Endothelial cell of umbilical vein (primary cell): Measurements from ENCODE around the gene COL20A1. TPM values are rescaled to one million over a fixed set of nuclear protein-coding genes. Genes with fewer than 3 reads are reported as not detected.

Experiments used
- BruUV-seq: library from RNA; stranded (reverse); fragments of 400-500 nt; replicated peaks from 2 replicates; lab custom pipeline; 2021; lab: Mats Ljungman, UMichigan
- CTCF ChIA-PET: fragments of 300-600, 350-600 bp; sonication (Branson Sonifier 250); formaldehyde crosslinking; loops from one replicate; lab custom pipeline; 2021; ENCODE audit warnings: antibody characterized with exemption, inconsistent platforms; lab: Charles Lee
- POLR2A ChIA-PET: fragments of 300-600, 350-600 bp; sonication (Branson Sonifier 250); formaldehyde crosslinking; loops from one replicate; lab custom pipeline; 2021; ENCODE audit warnings: antibody characterized with exemption, inconsistent platforms; lab: Charles Lee
- DNase-seq: peaks from one replicate; pipeline ENCODE4 v3.0.0-alpha.2; 2011; ENCODE audit warnings: low read depth, low spot score
- FAIRE-seq: peaks from 2 replicates; lab custom pipeline; 2011; peaks lifted over from hg19 to GRCh38; lab: Jason Lieb, UNC
- H2AFZ ChIP-seq: 2 replicates; pipeline ENCODE4 v1.6.0; 2012; ENCODE audit warnings: low read depth, low read length, control low read depth, inconsistent platforms
- H3K27ac ChIP-seq: 2 replicates; pipeline ENCODE4 v1.5.1; 2011; ENCODE audit warnings: low read depth, mild to moderate bottlenecking, control low read depth, low read length, moderate library complexity; ENCODE audit not compliant: insufficient read depth
- H3K27me3 ChIP-seq, 2 experiments: 2 replicates each; pipeline versions ENCODE4 v1.6.0 to v1.6.1; 2011; ENCODE audit warnings: low read length in 2 of 2, mixed read lengths in 1 of 2; ENCODE audit not compliant: control insufficient read depth in 2 of 2, insufficient read depth in 2 of 2
- H3K36me3 ChIP-seq, 2 experiments: 2 replicates in 1 of 2; 3 replicates in 1 of 2; pipeline ENCODE4 v1.5.1; 2011; ENCODE audit warnings: low read length in 2 of 2, mild to moderate bottlenecking in 1 of 2, moderate library complexity in 1 of 2; ENCODE audit not compliant: control insufficient read depth in 2 of 2, insufficient read depth in 2 of 2; ENCODE audit errors: extremely low read depth in 1 of 2
- H3K4me1 ChIP-seq: 3 replicates; pipeline ENCODE4 v1.5.1; 2011; ENCODE audit warnings: mild to moderate bottlenecking, low read length; ENCODE audit not compliant: control insufficient read depth, insufficient read depth; ENCODE audit errors: extremely low read depth
- H3K4me2 ChIP-seq: 2 replicates; pipeline ENCODE4 v1.6.1; 2011; ENCODE audit warnings: low read length, control low read depth, mixed read lengths; ENCODE audit not compliant: insufficient read depth
- H3K4me3 ChIP-seq, 3 experiments: fragments of 200-600 bp in 1 of 3; sonication (generic), shearing (Covaris generic) in 1 of 3; replicated peaks in 1 of 3; 2 replicates each; pipeline ENCODE4 v1.5.1; 2011 to 2016; ENCODE audit warnings: control low read depth in 3 of 3, low read length in 3 of 3, mild to moderate bottlenecking in 2 of 3, inconsistent platforms in 1 of 3, low read depth in 1 of 3, moderate library complexity in 1 of 3; ENCODE audit not compliant: insufficient read depth in 1 of 3
- H3K79me2 ChIP-seq: 2 replicates; pipeline ENCODE4 v1.6.0; 2012; ENCODE audit warnings: low read length, inconsistent platforms; ENCODE audit not compliant: control insufficient read depth, insufficient read depth
- H3K9ac ChIP-seq: replicated peaks from 2 replicates; pipeline ENCODE3; 2011; ENCODE audit warnings: low read length, control low read depth; ENCODE audit not compliant: insufficient read depth; ENCODE audit errors: extremely low read depth
- H3K9me1 ChIP-seq: replicated peaks from 3 replicates; pipeline ENCODE4 v1.6.0; 2011; ENCODE audit warnings: mild to moderate bottlenecking, low read length; ENCODE audit not compliant: control insufficient read depth, insufficient read depth; ENCODE audit errors: extremely low read depth
- H3K9me3 ChIP-seq: replicated peaks from 2 replicates; pipeline ENCODE4 v1.5.1; 2012; ENCODE audit warnings: low read length, inconsistent platforms; ENCODE audit not compliant: control insufficient read depth, insufficient read depth
- H4K20me1 ChIP-seq: replicated peaks from 2 replicates; pipeline ENCODE3; 2011; ENCODE audit warnings: mild to moderate bottlenecking, low read length; ENCODE audit not compliant: control insufficient read depth, insufficient read depth; ENCODE audit errors: extremely low read depth
- EZH2 ChIP-seq: IDR thresholded peaks from 2 replicates; pipeline ENCODE4 v1.6.1; 2012; ENCODE audit warnings: borderline replicate concordance, low read depth, mild to moderate bottlenecking, moderate library complexity, low read length, inconsistent platforms; ENCODE audit not compliant: severe bottlenecking
- GATA2 ChIP-seq: IDR thresholded peaks from 2 replicates; pipeline ENCODE4 v1.7.0; 2011; ENCODE audit warnings: low read depth, mild to moderate bottlenecking, moderate library complexity, mixed read lengths, low read length; ENCODE audit not compliant: insufficient read length, insufficient read depth
- JUN ChIP-seq: IDR thresholded peaks from 2 replicates; pipeline ENCODE4 v1.6.1; 2011; ENCODE audit warnings: borderline replicate concordance, low read depth; ENCODE audit not compliant: insufficient read length, insufficient read depth
- MYC ChIP-seq: IDR thresholded peaks from one replicate; pipeline ENCODE4 v1.6.1; 2011; ENCODE audit warnings: mild to moderate bottlenecking, low read depth, low read length
- POLR2A ChIP-seq: IDR thresholded peaks from 2 replicates; pipeline ENCODE4 v1.6.1; 2012; ENCODE audit warnings: low read depth, mild to moderate bottlenecking, control low read depth, low read length
- POLR2AphosphoS5 ChIP-seq: IDR thresholded peaks from 2 replicates; pipeline ENCODE4 v1.6.1; 2012; ENCODE audit warnings: low read depth, mild to moderate bottlenecking, control low read depth, low read length, moderate library complexity; ENCODE audit not compliant: insufficient read depth
- dilution Hi-C: fragments of 300-500 bp; cut with MboI; formaldehyde crosslinking; loops from one replicate; pipeline ENCODE4 v1.15.0; 2019; ENCODE audit warnings: low sequenced_read_pairs; ENCODE audit not compliant: extremely low pct_ligation_motif_present
- intact Hi-C: fragments of 100-400 bp; cut with micrococcal nuclease; formaldehyde crosslinking; loops from one replicate; pipeline ENCODE4 v1.10.0; 2022
- polyA plus RNA-seq, 4 experiments: library from polyadenylated mRNA; depleted of rRNA in 3 of 4; stranded (reverse) in 3 of 4; unstranded in 1 of 4; fragments of >200 nt; gene quantifications; 2 replicates each; pipeline versions ENCODE4 v1.2.1 to v1.2.3, GENCODE V29; 2011 to 2012; ENCODE audit warnings: missing spikeins in 1 of 4
- total RNA-seq: library from RNA; stranded (reverse); gene quantifications from 2 replicates; pipeline ENCODE4 v1.2.3, GENCODE V29; 2021
- TF ChIP-seq, protein P1 (sequence below): IDR thresholded peaks from 2 replicates; pipeline ENCODE4 v1.6.1; 2011; ENCODE audit not compliant: insufficient read depth, insufficient read length
- TF ChIP-seq, protein P2 (sequence below), 2 donors: IDR thresholded peaks; 1 replicate in 1 of 2; 2 replicates in 1 of 2; pipeline ENCODE4 v1.5.1; 2011; ENCODE audit warnings: low read length in 2 of 2, mild to moderate bottlenecking in 2 of 2, moderate library complexity in 2 of 2, control low read depth in 1 of 2, inconsistent platforms in 1 of 2, low read depth in 1 of 2; ENCODE audit not compliant: insufficient read depth in 1 of 2; ENCODE audit errors: extremely low read depth in 1 of 2

The COL20A1 gene
- total and polyA plus RNA-seq, 2 donors (not counting 3 experiments of a cell fraction or from before 2014, with no cell fraction given) = not detected

DNA sequence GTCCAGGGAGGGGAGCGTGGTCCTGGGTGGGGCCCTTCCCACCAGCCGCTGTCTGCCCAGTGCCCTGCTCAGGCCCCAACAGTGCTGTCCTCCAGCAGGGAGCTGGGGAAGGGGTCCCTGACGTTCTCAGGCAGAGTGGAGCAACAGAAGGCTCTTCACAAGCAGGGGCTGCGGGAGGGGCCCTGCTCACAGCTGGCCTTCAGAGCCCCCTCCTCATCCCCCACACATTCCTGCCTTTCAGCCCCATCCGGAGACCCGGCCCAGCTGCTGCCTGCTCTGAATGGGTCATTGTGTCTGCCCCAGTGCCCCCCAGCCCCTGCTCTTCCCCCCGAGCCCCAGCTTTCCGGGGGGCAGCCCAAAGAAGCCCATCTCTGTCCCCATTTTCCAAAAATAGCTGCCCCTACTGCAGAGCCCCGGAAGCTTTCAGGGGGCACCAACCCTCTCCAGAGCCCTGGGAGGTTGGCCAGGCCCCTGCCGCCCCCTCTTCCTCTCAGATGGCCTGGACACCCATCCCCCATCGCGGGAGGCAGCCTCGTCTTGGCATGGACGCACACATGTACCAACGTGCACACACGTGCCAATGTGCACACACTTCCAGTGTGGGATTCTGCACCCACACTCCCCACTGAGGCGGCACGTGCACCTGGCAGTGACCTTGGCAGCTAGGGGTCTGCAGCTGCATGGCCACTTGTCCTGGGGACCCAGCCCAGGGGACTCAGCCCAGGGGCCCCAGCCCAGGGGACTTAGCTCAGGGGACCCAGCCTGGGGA is 3.7 kb downstream of the COL20A1 start:
- DNase-seq (no peak), FAIRE-seq (no peak)
- Histone ChIP-seq H3K4me1 (no peaks in the 10 kb centered on the region), H3K36me3 (no peaks in the 10 kb centered on the region), H3K9me3 (no peaks in the 10 kb centered on the region), H3K79me2 (no peaks in the 10 kb centered on the region), H3K27ac (no peak overlapping the region), H3K27me3 (peaks cover 8 to 12% of the 10 kb centered on the region in 2 experiments), H3K9me1 (no peaks in the 10 kb centered on the region), H2AFZ (no peak overlapping the region), H3K9ac (no peak overlapping the region), H3K4me3 (no peak overlapping the region), H3K4me2 (no peak overlapping the region), H4K20me1 (no peaks in the 10 kb centered on the region)
- intact Hi-C loops (no loop called here), dilution Hi-C loops (no loop called here)
- ChIA-PET POLR2A (no interaction called here), CTCF (interaction anchor here (1.7 to 7.8 kb wide), 2 partner anchors 13 to 73 kb away, joined by 7 to 45 read pairs; no protein-coding TSS in a partner anchor)
- no TSS peak for BruUV-seq
- TF ChIP-seq, protein P1, sequence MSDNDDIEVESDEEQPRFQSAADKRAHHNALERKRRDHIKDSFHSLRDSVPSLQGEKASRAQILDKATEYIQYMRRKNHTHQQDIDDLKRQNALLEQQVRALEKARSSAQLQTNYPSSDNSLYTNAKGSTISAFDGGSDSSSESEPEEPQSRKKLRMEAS = no peak
- TF ChIP-seq POLR2AphosphoS5 (no peak), EZH2 (no peak), POLR2A (no peak), MYC (no peak), JUN (no peak), GATA2 (no peak)
- TF ChIP-seq, protein P2, sequence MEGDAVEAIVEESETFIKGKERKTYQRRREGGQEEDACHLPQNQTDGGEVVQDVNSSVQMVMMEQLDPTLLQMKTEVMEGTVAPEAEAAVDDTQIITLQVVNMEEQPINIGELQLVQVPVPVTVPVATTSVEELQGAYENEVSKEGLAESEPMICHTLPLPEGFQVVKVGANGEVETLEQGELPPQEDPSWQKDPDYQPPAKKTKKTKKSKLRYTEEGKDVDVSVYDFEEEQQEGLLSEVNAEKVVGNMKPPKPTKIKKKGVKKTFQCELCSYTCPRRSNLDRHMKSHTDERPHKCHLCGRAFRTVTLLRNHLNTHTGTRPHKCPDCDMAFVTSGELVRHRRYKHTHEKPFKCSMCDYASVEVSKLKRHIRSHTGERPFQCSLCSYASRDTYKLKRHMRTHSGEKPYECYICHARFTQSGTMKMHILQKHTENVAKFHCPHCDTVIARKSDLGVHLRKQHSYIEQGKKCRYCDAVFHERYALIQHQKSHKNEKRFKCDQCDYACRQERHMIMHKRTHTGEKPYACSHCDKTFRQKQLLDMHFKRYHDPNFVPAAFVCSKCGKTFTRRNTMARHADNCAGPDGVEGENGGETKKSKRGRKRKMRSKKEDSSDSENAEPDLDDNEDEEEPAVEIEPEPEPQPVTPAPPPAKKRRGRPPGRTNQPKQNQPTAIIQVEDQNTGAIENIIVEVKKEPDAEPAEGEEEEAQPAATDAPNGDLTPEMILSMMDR (IDR thresholded peaks at IDR 0.05; ENCODE audit: extremely low read depth in 1 of 2, insufficient read depth in 1 of 2, low read depth in 1 of 2, low read length in 2 of 2) = no peak
